Stimulated activated CD4-positive, alpha-beta T cell treated with anti-CD3 and anti-CD28 coated beads, Interleukin-12 subunit alpha, Interleukin-12 subunit beta, amount 100 ng/mL, for 4 hours (primary cell): ENCODE data around the gene FADS6.
"Not testable (repeated sequence)": the region's sequence is repeated elsewhere in the genome, so short reads cannot be mapped to it uniquely, and the experiment has no call there.

Experiments
- DNase-seq: peaks from one replicate; pipeline ENCODE4 v3.0.0-alpha.2; 2020

Gene FADS6

GRCh38 chr17:74920306-74920620 is 26.8 kb upstream of the FADS6 start:
- no peak for DNase-seq

DNA sequence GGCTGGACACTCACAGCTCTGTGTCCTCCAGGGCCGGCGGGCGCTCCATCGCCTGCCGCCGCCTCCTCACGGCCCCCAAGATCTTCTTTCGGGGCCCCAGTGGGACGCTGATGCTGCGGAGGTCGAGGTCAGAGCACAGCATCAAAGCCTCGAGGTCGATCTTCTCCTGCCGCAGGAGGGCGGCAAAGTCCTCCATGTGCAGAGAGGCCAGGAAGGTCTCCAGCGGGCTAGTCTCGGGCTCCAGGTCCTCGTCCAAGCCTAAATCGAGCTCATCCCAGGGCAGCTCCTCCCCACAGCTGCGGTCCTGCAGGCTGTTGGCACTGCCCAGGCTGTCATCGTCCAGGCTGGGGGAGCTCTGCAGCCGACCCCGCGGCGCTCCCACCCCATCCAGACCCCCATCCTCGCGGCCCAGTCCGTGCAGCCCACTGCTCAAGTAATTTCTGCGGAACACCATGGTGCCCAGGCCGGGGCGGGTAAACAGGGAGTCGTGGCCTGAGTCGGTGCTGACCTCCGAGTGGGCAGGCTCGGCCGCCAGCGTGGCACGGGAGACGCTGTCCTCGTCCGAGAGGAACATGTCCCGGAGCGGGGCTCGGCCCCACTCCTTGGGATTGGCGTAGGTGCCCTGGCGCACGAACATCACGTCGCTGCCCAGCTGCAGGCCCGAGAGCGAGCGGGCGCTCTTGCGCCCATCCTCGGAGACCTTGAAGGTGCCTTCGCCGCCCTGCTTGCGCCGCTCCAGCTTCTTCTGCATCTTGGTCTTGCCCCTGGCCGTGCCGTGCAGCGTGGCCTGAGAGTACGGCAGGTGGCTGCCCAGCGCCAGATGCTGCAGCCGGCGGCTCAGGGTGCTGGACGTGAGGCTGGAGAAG is 26.2 kb upstream of the FADS6 start:
- DNase-seq, result peak; percentile 6

GRCh38 chr17:74918906-74919305 is 25.5 kb upstream of the FADS6 start:
- DNase-seq, result no peak

- DNase-seq, result no peak
Measured at GRCh38 chr17:74917430-74917829, 24.0 kb upstream of the FADS6 start.

GRCh38 chr17:74916851-74917199 is 23.4 kb upstream of the FADS6 start:
- DNase-seq, result no peak

DNA sequence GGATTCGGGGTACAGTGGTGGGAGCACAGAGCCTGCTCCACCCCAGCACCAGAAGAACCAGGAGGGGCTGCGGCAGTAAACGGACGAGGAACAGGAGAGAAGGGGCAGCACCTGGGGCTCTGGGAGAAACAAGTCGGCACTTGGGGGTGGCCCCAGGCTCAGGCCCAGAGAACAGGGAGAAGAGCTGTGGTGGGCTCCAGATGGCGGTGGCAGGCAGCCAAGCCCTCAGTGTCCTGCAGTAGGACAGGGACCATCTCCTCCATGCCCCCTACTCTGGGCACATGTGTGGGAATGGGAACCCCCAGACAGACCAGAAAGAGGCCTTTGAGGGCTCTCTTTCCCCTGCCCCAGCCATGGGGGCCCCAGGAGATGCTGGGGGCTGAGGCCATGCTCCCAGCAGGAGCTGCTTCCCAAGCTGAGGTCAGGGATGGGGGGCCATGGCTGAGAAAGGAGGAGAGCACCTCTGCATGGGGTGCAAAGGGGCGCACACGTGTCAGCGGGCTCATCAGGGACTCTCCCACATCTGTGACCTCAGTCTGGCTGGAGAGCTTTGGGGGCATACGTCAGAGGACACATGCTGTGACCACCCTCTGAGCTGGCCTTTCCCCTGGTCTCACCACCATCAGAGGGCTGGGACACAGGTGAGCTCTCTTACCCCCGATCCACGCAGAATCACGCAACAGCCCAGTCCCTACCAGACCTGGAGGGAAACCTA is 22.9 kb upstream of the FADS6 start:
- DNase-seq, result no peak

DNA sequence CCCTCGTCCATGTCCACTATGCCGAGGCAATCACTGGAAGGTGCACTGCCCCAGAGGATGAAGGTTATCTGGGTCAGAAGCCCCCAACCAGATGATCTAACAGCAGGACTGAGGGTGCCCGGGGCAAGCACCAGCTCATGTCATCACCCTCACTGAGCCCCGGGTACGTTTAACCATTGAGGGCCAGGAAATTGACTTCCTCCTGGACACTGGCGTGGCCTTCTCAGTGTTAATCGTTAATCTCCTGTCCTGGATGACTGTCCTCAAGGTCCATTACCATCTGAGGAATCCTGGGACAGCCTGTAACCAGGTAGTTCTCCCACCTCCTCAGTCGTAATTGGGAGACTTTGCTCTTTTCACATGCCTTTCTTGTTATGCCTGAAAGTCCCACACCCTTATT is 18.0 kb upstream of the FADS6 start:
- not testable (repeated sequence) for DNase-seq

- DNase-seq, result not testable (repeated sequence)
Measured at GRCh38 chr17:74909097-74909496, 15.7 kb upstream of the FADS6 start.

DNA sequence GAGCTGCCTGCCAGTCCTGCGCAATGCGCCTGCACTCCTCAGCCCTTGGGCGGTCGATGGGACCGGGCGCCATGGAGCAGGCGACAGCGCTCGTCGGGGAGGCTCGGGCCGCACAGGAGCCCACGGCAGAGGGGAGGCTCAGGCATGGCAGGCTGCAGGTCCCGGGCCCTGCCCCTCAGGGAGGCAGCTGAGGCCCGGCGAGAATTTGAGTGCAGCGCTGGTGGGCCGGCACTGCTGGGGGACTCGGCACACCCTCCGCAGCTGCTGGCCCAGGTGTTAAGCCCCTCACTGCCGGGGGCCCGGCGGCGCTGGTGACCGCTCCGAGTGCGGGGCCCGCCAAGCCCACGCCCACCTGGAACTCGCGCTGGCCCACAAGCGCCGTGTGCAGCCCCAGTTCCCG is 13.6 kb upstream of the FADS6 start:
- DNase-seq, result no peak

- not testable (repeated sequence) for DNase-seq
Measured at GRCh38 chr17:74906214-74906793, 12.9 kb upstream of the FADS6 start.

DNA sequence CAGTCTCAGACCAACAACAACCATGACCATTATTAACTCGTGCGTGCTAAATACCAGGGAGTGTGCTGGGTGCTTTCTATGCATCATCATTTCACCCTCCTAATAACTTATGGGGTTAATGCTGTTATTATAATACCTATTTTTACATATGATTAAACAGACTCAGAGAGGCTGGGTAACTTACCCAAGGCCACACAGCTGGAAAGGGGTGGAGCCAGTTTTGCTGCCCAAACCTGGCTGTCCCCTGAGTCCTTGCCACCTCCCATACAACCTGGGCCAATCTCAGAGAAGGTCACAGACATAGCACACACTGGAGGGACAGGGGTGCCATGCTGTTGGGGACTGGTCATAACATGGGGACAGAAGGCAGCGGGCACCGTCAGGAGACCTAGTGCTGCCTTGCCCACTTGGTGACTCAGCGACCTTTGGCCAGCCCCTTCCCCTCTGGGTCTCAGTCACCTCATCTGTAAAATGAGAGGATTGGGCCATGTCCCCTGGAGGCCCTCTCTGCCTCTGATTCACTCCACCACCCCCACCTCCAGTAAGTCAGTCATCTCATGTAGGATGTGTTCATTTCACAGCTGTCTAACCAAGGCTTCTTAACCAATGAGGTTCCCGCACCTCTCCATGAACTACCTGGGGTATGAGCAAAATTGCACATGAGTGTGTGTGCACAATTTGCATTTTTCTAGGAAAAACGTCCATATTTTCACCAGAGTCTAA is 11.4 kb upstream of the FADS6 start:
- no peak for DNase-seq

DNA sequence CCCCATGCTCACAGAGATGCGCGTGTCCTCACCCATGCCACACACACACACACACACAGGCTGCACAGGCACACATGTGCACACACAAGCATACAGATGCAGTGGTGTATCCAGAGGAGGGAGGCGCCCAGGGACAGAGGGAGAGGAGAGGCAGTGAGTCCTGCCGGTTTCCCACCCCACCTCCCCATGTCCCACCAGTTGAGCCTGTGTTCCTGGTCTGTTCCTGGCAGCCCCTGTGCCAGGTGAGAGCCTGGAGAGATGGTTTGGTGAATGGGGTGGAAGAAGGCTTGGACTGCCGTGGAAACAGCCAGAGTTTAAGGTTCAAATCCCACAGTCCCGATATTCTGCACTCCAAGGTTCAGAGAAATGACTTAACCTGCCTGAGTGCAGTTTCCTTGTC is 10.2 kb upstream of the FADS6 start:
- DNase-seq, result no peak

- no peak for DNase-seq
Measured at GRCh38 chr17:74903034-74903433, 9.6 kb upstream of the FADS6 start.

- DNase-seq, result no peak
Measured at GRCh38 chr17:74901353-74902135, 8.1 kb upstream of the FADS6 start.

DNA sequence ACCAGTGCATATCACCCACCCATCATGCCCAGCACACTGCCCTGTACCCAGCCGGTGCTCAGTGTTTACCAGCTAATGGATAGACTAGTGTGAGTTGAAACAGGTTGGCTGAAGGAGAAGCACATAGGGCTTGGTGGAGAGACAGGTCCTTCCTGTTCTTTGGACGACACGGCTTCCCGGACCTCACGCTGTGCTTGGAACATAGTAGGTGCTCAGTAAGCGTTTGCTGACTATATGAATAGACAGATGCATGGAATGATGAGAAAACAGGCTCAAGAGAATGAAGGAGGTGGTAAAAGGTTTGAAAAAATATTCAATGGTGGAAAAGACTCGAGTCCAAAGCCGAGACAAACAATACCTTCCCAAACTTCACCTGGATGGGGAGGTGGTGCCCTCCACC is 6.8 kb upstream of the FADS6 start:
- DNase-seq, result no peak

DNA sequence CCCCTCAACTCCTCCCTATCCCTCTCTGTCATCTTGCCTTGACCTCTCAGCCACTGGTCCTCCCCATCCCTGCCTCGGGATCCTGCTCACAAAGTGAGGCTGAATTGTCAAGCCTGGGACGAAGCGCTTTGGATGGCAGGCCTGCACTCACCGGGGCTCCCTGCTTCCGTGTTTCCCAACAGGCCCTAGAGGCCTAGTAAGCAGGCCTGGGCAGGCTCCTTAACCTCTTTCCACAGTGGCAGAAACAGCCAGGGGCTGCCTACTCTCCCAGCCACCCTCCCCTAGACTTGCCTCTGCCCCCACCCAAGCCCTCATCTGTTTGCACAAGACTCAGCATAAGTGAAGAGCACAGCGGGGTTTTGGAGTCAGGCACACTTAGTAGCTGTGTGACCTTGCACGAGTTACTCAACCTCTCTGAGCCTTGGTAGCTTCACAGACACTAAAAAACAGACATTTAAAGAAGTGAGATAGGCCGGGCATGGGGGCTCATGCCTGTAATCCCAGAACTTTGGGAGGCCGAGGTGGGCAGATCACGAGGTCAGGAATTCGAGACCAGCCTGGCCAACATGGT is 5.0 kb upstream of the FADS6 start:
- DNase-seq, result no peak

DNA sequence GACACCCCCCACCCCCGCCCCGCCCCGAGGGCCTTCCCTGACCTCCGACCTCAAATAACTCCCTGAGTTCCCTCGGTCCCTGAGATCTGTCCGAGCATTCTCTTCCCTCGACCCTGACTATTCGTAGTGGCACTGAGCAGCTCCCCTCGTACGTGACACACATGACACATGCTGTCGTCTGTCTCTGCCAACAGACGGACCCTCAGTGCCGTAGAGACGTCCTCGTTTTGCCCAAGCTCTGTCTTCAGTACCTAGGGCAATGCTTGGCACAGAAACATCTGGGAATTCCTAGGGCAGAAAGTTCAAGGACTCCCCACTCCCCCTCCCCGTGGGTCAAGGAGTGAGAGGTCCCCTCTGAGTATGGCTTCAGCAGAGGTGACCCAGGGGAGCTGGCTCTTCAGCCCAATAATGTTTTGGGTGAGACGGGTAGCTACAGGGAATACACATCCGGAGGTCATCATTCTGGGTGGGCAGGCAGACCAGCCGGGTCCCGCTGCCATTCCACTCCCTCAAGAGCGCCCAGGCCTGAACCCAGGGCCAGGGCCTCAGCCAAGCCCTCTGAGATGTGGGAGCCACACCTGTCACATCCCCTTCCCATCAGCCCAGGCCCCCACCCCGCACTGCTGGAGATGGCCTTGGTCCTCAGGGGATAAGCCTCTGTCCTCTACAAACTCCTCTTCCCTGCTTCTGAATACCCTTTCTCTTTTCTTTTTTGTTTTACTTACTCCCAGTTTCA is 671 bp upstream of the FADS6 start:
- no peak for DNase-seq

GRCh38 chr17:74892013-74892841 is 1.2 kb downstream of the FADS6 start:
- DNase-seq, result no peak

DNA sequence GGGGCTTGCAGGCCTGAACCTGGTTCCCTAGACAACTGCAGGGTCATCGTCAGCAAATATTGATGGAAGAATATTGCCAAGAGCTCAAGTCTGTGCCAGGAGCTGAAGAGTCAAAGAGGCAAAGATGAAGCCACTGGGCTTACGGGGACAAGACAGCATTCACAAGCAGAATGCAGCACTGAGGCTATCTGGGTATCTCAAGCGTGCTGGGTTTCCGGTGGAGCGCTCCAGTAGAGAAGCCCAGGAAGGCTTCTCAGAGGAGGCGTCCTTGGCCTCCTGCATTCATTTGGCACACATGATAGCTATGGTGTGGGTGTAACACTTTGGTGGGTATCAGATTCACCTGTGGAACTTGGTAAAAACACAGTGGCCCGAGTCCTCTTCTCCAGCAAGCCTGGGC is 2.9 kb downstream of the FADS6 start:
- no peak for DNase-seq

DNA sequence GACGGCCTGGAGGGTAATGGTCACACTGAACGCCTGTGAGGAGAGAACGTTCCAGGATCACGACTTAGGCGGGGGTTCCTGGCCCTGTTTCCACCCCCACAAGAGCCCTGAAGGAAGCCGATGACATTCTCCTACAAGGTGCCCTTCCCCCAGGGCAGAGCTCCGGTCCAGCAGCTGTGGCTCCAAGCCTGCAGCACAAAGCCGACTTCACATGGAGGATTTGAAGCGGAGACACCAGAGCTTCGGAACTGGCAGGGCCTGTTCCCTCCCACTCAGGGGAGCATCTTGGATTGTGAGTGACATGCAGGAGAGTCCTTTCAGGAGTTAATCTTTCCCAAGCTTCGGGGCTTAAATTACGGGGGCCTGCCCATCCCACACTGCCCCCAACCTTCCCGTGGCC is 5.0 kb downstream of the FADS6 start:
- no peak for DNase-seq

- no peak for DNase-seq
Measured at GRCh38 chr17:74883241-74883745, 10.1 kb downstream of the FADS6 start.
